ENCODE data around the gene HCRTR1.

DNA sequence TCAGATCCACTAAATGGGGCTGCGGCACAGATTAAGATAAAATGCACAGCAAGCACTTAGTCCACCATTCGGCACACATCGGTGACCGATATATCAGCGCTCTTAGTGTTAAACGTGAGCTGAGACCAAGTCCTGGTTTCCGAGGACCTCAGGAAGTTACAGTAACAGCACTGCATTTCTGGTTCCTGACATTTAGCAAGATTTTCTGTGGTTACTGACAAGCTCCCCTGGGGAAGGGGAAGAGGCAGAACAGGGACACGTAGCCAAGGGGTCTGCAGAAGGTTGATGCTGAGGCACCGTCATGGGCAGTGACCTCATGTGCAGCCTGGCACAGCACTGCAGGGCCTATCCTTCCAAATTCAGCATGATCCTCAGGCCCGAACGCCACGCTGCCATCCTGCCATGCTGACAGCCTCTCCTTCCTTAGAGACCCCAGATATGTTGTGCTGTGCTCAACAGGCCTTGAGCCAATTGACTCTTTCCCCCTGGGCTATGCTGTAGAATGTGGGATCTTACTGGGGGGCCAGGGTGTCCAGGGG, 40.6 kb downstream of the HCRTR1 start:
- TF ChIP-seq NRF1 (IDR thresholded peaks at IDR 0.05; ENCODE audit: low read depth, low read length) (no peak), POLR2AphosphoS5 (IDR thresholded peaks at IDR 0.05; ENCODE audit: low read depth, low read length) (no peak), ELF1 (IDR thresholded peaks at IDR 0.05) (no peak), RAD21 (IDR thresholded peaks at IDR 0.05; ENCODE audit: low read length) (no peak)
- TF ChIP-seq, protein P1, sequence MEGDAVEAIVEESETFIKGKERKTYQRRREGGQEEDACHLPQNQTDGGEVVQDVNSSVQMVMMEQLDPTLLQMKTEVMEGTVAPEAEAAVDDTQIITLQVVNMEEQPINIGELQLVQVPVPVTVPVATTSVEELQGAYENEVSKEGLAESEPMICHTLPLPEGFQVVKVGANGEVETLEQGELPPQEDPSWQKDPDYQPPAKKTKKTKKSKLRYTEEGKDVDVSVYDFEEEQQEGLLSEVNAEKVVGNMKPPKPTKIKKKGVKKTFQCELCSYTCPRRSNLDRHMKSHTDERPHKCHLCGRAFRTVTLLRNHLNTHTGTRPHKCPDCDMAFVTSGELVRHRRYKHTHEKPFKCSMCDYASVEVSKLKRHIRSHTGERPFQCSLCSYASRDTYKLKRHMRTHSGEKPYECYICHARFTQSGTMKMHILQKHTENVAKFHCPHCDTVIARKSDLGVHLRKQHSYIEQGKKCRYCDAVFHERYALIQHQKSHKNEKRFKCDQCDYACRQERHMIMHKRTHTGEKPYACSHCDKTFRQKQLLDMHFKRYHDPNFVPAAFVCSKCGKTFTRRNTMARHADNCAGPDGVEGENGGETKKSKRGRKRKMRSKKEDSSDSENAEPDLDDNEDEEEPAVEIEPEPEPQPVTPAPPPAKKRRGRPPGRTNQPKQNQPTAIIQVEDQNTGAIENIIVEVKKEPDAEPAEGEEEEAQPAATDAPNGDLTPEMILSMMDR (IDR thresholded peaks at IDR 0.05) = no peak
- TF ChIP-seq, protein P2, sequence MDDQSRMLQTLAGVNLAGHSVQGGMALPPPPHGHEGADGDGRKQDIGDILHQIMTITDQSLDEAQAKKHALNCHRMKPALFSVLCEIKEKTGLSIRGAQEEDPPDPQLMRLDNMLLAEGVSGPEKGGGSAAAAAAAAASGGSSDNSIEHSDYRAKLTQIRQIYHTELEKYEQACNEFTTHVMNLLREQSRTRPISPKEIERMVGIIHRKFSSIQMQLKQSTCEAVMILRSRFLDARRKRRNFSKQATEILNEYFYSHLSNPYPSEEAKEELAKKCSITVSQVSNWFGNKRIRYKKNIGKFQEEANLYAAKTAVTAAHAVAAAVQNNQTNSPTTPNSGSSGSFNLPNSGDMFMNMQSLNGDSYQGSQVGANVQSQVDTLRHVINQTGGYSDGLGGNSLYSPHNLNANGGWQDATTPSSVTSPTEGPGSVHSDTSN (IDR thresholded peaks at IDR 0.05) = no peak
